GM23338 (cell line): ENCODE measurements around the gene FUT8. TPM values are rescaled to one million over a fixed set of nuclear protein-coding genes. Genes with fewer than 3 reads are reported as not detected.

Experiments used
- ATAC-seq: fragments of 200-7000 bp; cut with Tn5 transposase; 3 replicates; pipeline ENCODE4 v1.9.1; 2020
- DNase-seq: peaks from one replicate; pipeline ENCODE4 v3.0.0-alpha.2; 2015; ENCODE audit warnings: low spot score
- H2AFZ ChIP-seq: fragments of 200-600 bp; sonication (generic); 2 replicates; pipeline ENCODE4 v1.8.0; 2016; ENCODE audit warnings: antibody characterized with exemption, mild to moderate bottlenecking, moderate library complexity
- H3F3A ChIP-seq: fragments of 200-600 bp; sonication (generic); replicated peaks from 2 replicates; pipeline ENCODE4 v1.8.0; 2017; ENCODE audit warnings: antibody characterized with exemption, mixed run types, low read depth
- H3K27ac ChIP-seq: fragments of 200-600 bp; sonication (generic); 2 replicates; pipeline ENCODE4 v1.6.1; 2016; ENCODE audit warnings: low read depth
- H3K27me3 ChIP-seq: fragments of 200-600 bp; sonication (generic); 2 replicates; pipeline ENCODE4 v1.8.0; 2016; ENCODE audit warnings: mild to moderate bottlenecking, mixed run types, moderate library complexity; ENCODE audit not compliant: insufficient read depth
- H3K36me3 ChIP-seq: fragments of 200-600 bp; sonication (generic); 2 replicates; pipeline ENCODE4 v1.8.0; 2016; ENCODE audit warnings: mild to moderate bottlenecking; ENCODE audit not compliant: insufficient read depth
- H3K4me1 ChIP-seq: fragments of 200-600 bp; sonication (generic); 2 replicates; pipeline ENCODE4 v1.8.0; 2016; ENCODE audit warnings: mild to moderate bottlenecking, moderate library complexity; ENCODE audit not compliant: insufficient read depth
- H3K4me2 ChIP-seq: fragments of 200-600 bp; sonication (generic); 2 replicates; pipeline ENCODE4 v1.7.1; 2017; ENCODE audit warnings: mixed run types
- H3K4me3 ChIP-seq: fragments of 200-600 bp; sonication (generic); 2 replicates; pipeline ENCODE4 v1.6.1; 2016; ENCODE audit warnings: mixed run types
- H3K79me2 ChIP-seq: fragments of 200-600 bp; sonication (generic); replicated peaks from 2 replicates; pipeline ENCODE4 v1.8.0; 2017; ENCODE audit warnings: mild to moderate bottlenecking; ENCODE audit not compliant: insufficient read depth
- H3K9me2 ChIP-seq: fragments of 200-600 bp; sonication (generic); 2 replicates; pipeline ENCODE4 v1.8.0; 2017; ENCODE audit not compliant: insufficient read depth
- H4K20me1 ChIP-seq: fragments of 200-600 bp; sonication (generic); replicated peaks from 2 replicates; pipeline ENCODE4 v1.8.0; 2017; ENCODE audit warnings: mild to moderate bottlenecking; ENCODE audit not compliant: insufficient read depth
- H3K27ac Mint-ChIP-seq: 2 replicates; pipeline ENCODE4 v1.8.0; 2020; ENCODE audit warnings: inconsistent platforms, mild to moderate bottlenecking, moderate library complexity, mixed read lengths
- H3K27me3 Mint-ChIP-seq: 3 replicates; pipeline ENCODE4 v1.8.0; 2022; ENCODE audit warnings: low read depth, mild to moderate bottlenecking, moderate library complexity, mixed read lengths, inconsistent platforms; ENCODE audit not compliant: insufficient read depth, poor library complexity
- H3K36me3 Mint-ChIP-seq: 3 replicates; pipeline ENCODE4 v1.8.0; 2021; ENCODE audit warnings: low read depth, mild to moderate bottlenecking, inconsistent platforms, moderate library complexity, mixed read lengths
- H3K4me1 Mint-ChIP-seq: 3 replicates; pipeline ENCODE4 v1.8.0; 2020; ENCODE audit warnings: mild to moderate bottlenecking, inconsistent platforms, mixed read lengths
- H3K4me3 Mint-ChIP-seq: 3 replicates; pipeline ENCODE4 v1.8.0; 2021; ENCODE audit warnings: moderate library complexity, mild to moderate bottlenecking, inconsistent platforms, mixed read lengths
- H3K9me3 Mint-ChIP-seq: 3 replicates; pipeline ENCODE4 v1.8.0; 2020; ENCODE audit warnings: moderate library complexity, mild to moderate bottlenecking, inconsistent platforms, mixed read lengths
- CREB1 ChIP-seq: fragments of 250-450 bp; sonication (Bioruptor Pico); IDR thresholded peaks from 2 replicates; pipeline ENCODE4 v1.5.0; 2020; ENCODE audit warnings: low read depth, mild to moderate bottlenecking, moderate library complexity
- CTCF ChIP-seq, 2 experiments: fragments of 200-600 bp in 1 of 2; sonication (generic) in 1 of 2; conservative IDR thresholded peaks; 2 replicates each; pipeline versions ENCODE4 v1.5.1 to v1.6.1; 2016 to 2017; ENCODE audit warnings: antibody characterized with exemption in 2 of 2, low read depth in 2 of 2, mild to moderate bottlenecking in 2 of 2, moderate library complexity in 1 of 2
- ETS1 ChIP-seq: IDR thresholded peaks from 2 replicates; pipeline ENCODE4 v1.6.1; 2016; ENCODE audit warnings: antibody characterized with exemption
- EZH2 ChIP-seq: fragments of 200-600 bp; sonication (generic); IDR thresholded peaks from one replicate; pipeline ENCODE4 v1.8.0; 2017; ENCODE audit warnings: antibody characterized with exemption, mild to moderate bottlenecking, low read depth; ENCODE audit not compliant: unreplicated experiment
- EZH2phosphoT487 ChIP-seq: fragments of 200-600 bp; sonication (generic); IDR thresholded peaks from one replicate; pipeline ENCODE4 v1.8.1; 2018; ENCODE audit warnings: antibody characterized with exemption; ENCODE audit not compliant: unreplicated experiment
- JUNB ChIP-seq: IDR thresholded peaks from one replicate; pipeline ENCODE4 v1.6.1; 2016; ENCODE audit warnings: antibody characterized with exemption; ENCODE audit not compliant: unreplicated experiment
- NANOG ChIP-seq: IDR thresholded peaks from 2 replicates; pipeline ENCODE4 v1.6.1; 2016; ENCODE audit warnings: antibody characterized with exemption, borderline replicate concordance
- POLR2AphosphoS5 ChIP-seq: IDR thresholded peaks from 2 replicates; pipeline ENCODE4 v1.6.1; 2016; ENCODE audit warnings: antibody characterized with exemption, low read depth
- REST ChIP-seq: IDR thresholded peaks from one replicate; pipeline ENCODE4 v1.6.1; 2018; ENCODE audit warnings: antibody characterized with exemption; ENCODE audit not compliant: unreplicated experiment
- STAT1 ChIP-seq: IDR thresholded peaks from one replicate; pipeline ENCODE4 v1.6.1; 2016; ENCODE audit warnings: antibody characterized with exemption; ENCODE audit not compliant: unreplicated experiment
- ZNF114 ChIP-seq: fragments of 250-450 bp; sonication (Bioruptor Pico); IDR thresholded peaks from 2 replicates; pipeline ENCODE4 v1.5.0; 2020; ENCODE audit warnings: mild to moderate bottlenecking, moderate library complexity
- ZNF331 ChIP-seq: fragments of 250-450 bp; sonication (Bioruptor Pico); IDR thresholded peaks from 2 replicates; pipeline ENCODE4 v1.5.0; 2020; ENCODE audit warnings: low read depth, mild to moderate bottlenecking, moderate library complexity
- ZNF462 ChIP-seq: fragments of 250-450 bp; sonication (Bioruptor Pico); IDR thresholded peaks from 2 replicates; pipeline ENCODE4 v1.5.0; 2020; ENCODE audit warnings: mild to moderate bottlenecking, moderate library complexity
- polyA plus RNA-seq: library from polyadenylated mRNA; unstranded; fragments of >200 nt; fragmentation: Nextera tagmentation; extraction: Ambion mirVana; gene quantifications from 2 replicates; pipeline ENCODE4 v1.2.1, GENCODE V29; 2016
- total RNA-seq: library from RNA; depleted of rRNA; stranded (reverse); fragments of >200 nt; shearing (Covaris generic); gene quantifications from 2 replicates; pipeline ENCODE4 v1.2.3, GENCODE V29; 2014

FUT8 gene
- total and polyA plus RNA-seq, 2 experiments from 2014 or later = 8.2 to 23.2 TPM

GRCh38 chr14:65558363-65558762 is 145.8 kb downstream of the FUT8 start:
- H3K9me2 ChIP-seq = no peaks in the 10 kb centered on the region
- H2AFZ ChIP-seq = no peak overlapping the region
- H3K27ac Mint-ChIP-seq = peak overlapping the region; percentile 74; the same call in 1 of the 2 replicates
- H3K9me3 Mint-ChIP-seq = no peaks in the 10 kb centered on the region
- no peak for ATAC-seq
- no peaks in the 10 kb centered on the region for H3K79me2 ChIP-seq
- no peaks in the 10 kb centered on the region for H4K20me1 ChIP-seq
- H3K4me1 ChIP-seq = peaks cover 21% of the 10 kb centered on the region
- H3K4me1 Mint-ChIP-seq = peaks cover 14% of the 10 kb centered on the region; the same call in 2 of the 3 replicates
- H3K36me3 ChIP-seq = no peaks in the 10 kb centered on the region
- no peaks in the 10 kb centered on the region for H3F3A ChIP-seq
- no peak for DNase-seq
- H3K27ac ChIP-seq = no peak overlapping the region
- no peak overlapping the region for H3K4me2 ChIP-seq
- TF ChIP-seq JUNB (no peak), CREB1 (CRISPR knock-in tag) (no peak), ETS1 (no peak), NANOG (no peak), REST (no peak), EZH2 (no peak), STAT1 (no peak), POLR2AphosphoS5 (no peak), ZNF114 (no peak), ZNF331 (CRISPR knock-in tag) (no peak), EZH2phosphoT487 (no peak), ZNF462 (no peak), CTCF (conservative IDR thresholded peaks at IDR 0.05; ENCODE audit: low read depth in 2 of 2) (no peak)
- H3K4me3 ChIP-seq = no peak overlapping the region
- no peaks in the 10 kb centered on the region for H3K36me3 Mint-ChIP-seq
- no peak overlapping the region for H3K4me3 Mint-ChIP-seq
- H3K27me3 Mint-ChIP-seq = no peaks in the 10 kb centered on the region
- no peaks in the 10 kb centered on the region for H3K27me3 ChIP-seq
